HepG2 (cell line): ENCODE measurements around the gene ALG13. TPM values are rescaled to one million over a fixed set of nuclear protein-coding genes. Genes with fewer than 3 reads are reported as not detected.

ENCODE experiments used
- ATAC-seq: fragments of 200-7000 bp; cut with Tn5 transposase; 3 replicates; pipeline ENCODE4 v1.9.1; 2020; ENCODE audit warnings: mild to moderate bottlenecking, moderate library complexity
- BruUV-seq: library from RNA; stranded (reverse); fragments of 400-500 nt; replicated peaks from 2 replicates; lab custom pipeline; 2021; lab: Mats Ljungman, UMichigan
- CTCF ChIA-PET: fragments of 300-600 bp; formaldehyde crosslinking; extraction: SDS; loops from one replicate; lab custom pipeline; 2021; ENCODE audit warnings: low total read pairs, inconsistent platforms, low intra/inter-chr PET ratio; lab: Yijun Ruan, JAX
- POLR2A ChIA-PET: fragments of 350-600 bp; sonication (Branson Sonifier 250); formaldehyde crosslinking; loops from one replicate; lab custom pipeline; 2020; ENCODE audit warnings: antibody characterized with exemption, inconsistent platforms; lab: Yijun Ruan, JAX
- DNase-seq: peaks from one replicate; pipeline ENCODE4 v3.0.0-alpha.2; 2015; ENCODE audit warnings: low spot score
- FAIRE-seq: peaks from 3 replicates; lab custom pipeline; 2011; peaks lifted over from hg19 to GRCh38; lab: Jason Lieb, UNC
- H2AFZ ChIP-seq: one replicate; pipeline ENCODE4 v1.6.1; 2011; ENCODE audit warnings: low read length, inconsistent platforms
- H3K27ac ChIP-seq: fragments of 300-600 bp; 3 replicates; pipeline ENCODE4 v1.8.0; 2011; ENCODE audit warnings: mixed run types, mild to moderate bottlenecking, mixed read lengths, low read length, inconsistent platforms; ENCODE audit not compliant: insufficient read depth; ENCODE audit errors: extremely low read length
- H3K27me3 ChIP-seq, 2 experiments: fragments of 200-600 bp in 1 of 2; 2 replicates in 1 of 2; 3 replicates in 1 of 2; pipeline versions ENCODE4 v1.6.0 to v1.8.0; 2011; ENCODE audit warnings: low read length in 2 of 2, mild to moderate bottlenecking in 2 of 2, moderate library complexity in 2 of 2, inconsistent platforms in 1 of 2; ENCODE audit not compliant: insufficient read depth in 2 of 2, control insufficient read depth in 1 of 2
- H3K36me3 ChIP-seq, 2 experiments: fragments of 200-600 bp in 1 of 2; replicated peaks in 1 of 2; 2 replicates in 1 of 2; 3 replicates in 1 of 2; pipeline versions ENCODE4 v1.5.1 to v1.8.0; 2011; ENCODE audit warnings: low read length in 2 of 2, inconsistent platforms in 1 of 2; ENCODE audit not compliant: insufficient read depth in 2 of 2, control insufficient read depth in 1 of 2
- H3K4me1 ChIP-seq: 2 replicates; pipeline ENCODE4 v1.5.1; 2012; ENCODE audit warnings: low read length, inconsistent platforms; ENCODE audit not compliant: insufficient read depth
- H3K4me2 ChIP-seq: 2 replicates; pipeline ENCODE4 v1.6.0; 2011; ENCODE audit warnings: low read depth, low read length, inconsistent platforms
- H3K4me3 ChIP-seq, 3 experiments: fragments of 200-600 bp in 1 of 3; sonication (generic), shearing (Covaris generic) in 1 of 3; replicated peaks in 1 of 3; 2 replicates each; pipeline ENCODE4 v1.5.1; 2011 to 2016; ENCODE audit warnings: low read length in 3 of 3, inconsistent platforms in 2 of 3, low read depth in 2 of 3, mild to moderate bottlenecking in 2 of 3, control low read depth in 1 of 3, mixed read lengths in 1 of 3; ENCODE audit not compliant: insufficient read depth in 1 of 3
- H3K79me2 ChIP-seq: one replicate; pipeline ENCODE4 v1.6.1; 2011; ENCODE audit warnings: low read length, inconsistent platforms; ENCODE audit not compliant: insufficient read depth
- H3K9ac ChIP-seq: 2 replicates; pipeline ENCODE4 v1.6.0; 2011; ENCODE audit warnings: mild to moderate bottlenecking, low read depth, low read length, inconsistent platforms; ENCODE audit not compliant: insufficient read depth
- H3K9me3 ChIP-seq: 2 replicates; pipeline ENCODE4 v1.5.1; 2012; ENCODE audit warnings: mild to moderate bottlenecking, low read length
- H4K20me1 ChIP-seq: 2 replicates; pipeline ENCODE4 v1.6.0; 2011; ENCODE audit warnings: inconsistent platforms, mild to moderate bottlenecking, low read length, moderate library complexity; ENCODE audit not compliant: insufficient read depth
- ELF1 ChIP-seq: sonication (generic); formaldehyde crosslinking; IDR thresholded peaks from 2 replicates; pipeline ENCODE4 v1.4.0; 2020; ENCODE audit warnings: missing genetic modification reagents
- HMG20A ChIP-seq: IDR thresholded peaks from 2 replicates; pipeline ENCODE4 v1.6.1; 2016; ENCODE audit warnings: borderline replicate concordance
- HNF4A ChIP-seq: sonication (generic); formaldehyde crosslinking; IDR thresholded peaks from 2 replicates; pipeline ENCODE4 v1.4.0; 2020; ENCODE audit warnings: missing genetic modification reagents
- NFKBIZ ChIP-seq: IDR thresholded peaks from 2 replicates; pipeline ENCODE4 v1.6.1; 2018; ENCODE audit warnings: missing genetic modification reagents, missing compliant biosample characterization
- ZNF512B ChIP-seq: sonication (generic); formaldehyde crosslinking; IDR thresholded peaks from 2 replicates; pipeline ENCODE4 v1.5.1; 2020; ENCODE audit warnings: missing genetic modification reagents, mild to moderate bottlenecking, borderline replicate concordance
- ZNF552 ChIP-seq: sonication (generic); formaldehyde crosslinking; IDR thresholded peaks from 2 replicates; pipeline ENCODE4 v1.9.0; 2022; ENCODE audit warnings: missing genetic modification reagents, mild to moderate bottlenecking, borderline replicate concordance
- ZNF776 ChIP-seq: sonication (generic); formaldehyde crosslinking; IDR thresholded peaks from 2 replicates; pipeline ENCODE4 v1.4.0; 2020; ENCODE audit warnings: mild to moderate bottlenecking, missing genetic modification reagents
- WGBS: methylation state at CpG from one replicate; pipeline ENCODE4 v1.1.6; 2017; ENCODE audit warnings: low lambda C conversion rate; 5-methylcytosine and 5-hydroxymethylcytosine counted together
- in situ Hi-C: cut with HindIII; loops from 2 replicates; pipeline ENCODE4 v1.10.0; 2017; ENCODE audit warnings: low pct_unique_long_range_greater_than_20kb; ENCODE audit not compliant: extremely low pct_ligation_motif_present
- intact Hi-C: fragments of 100-400 bp; cut with micrococcal nuclease; formaldehyde crosslinking; loops from one replicate; pipeline ENCODE4 v1.10.0; 2022; ENCODE audit not compliant: unreplicated experiment
- polyA plus RNA-seq, 8 experiments: library from polyadenylated mRNA; depleted of rRNA in 3 of 8; stranded (reverse) in 7 of 8; unstranded in 1 of 8; fragments of >200 nt; fragmentation: Illumina TruSeq in 4 of 8; extraction: Trizol in 4 of 8; gene quantifications; 2 replicates each; pipeline versions ENCODE4 v1.2.1 to v1.2.3, GENCODE V29; 2011 to 2016; ENCODE audit warnings: low read depth in 4 of 8, missing spikeins in 1 of 8, mixed read lengths in 1 of 8; ENCODE audit not compliant: insufficient read depth in 1 of 8
- total RNA-seq, 5 experiments: library from RNA; depleted of rRNA; stranded (reverse); fragments of >200 nt; fragmentation: Illumina TruSeq; extraction: Trizol; gene quantifications; 2 replicates each; pipeline ENCODE4 v1.2.3, GENCODE V29; 2016; ENCODE audit warnings: low read depth in 1 of 5

Gene ALG13
- total and polyA plus RNA-seq, 2 of the 13 experiments (the other 11 are each of a cell fraction or from before 2014, with no cell fraction given): 31.2 to 65.5 TPM

DNA sequence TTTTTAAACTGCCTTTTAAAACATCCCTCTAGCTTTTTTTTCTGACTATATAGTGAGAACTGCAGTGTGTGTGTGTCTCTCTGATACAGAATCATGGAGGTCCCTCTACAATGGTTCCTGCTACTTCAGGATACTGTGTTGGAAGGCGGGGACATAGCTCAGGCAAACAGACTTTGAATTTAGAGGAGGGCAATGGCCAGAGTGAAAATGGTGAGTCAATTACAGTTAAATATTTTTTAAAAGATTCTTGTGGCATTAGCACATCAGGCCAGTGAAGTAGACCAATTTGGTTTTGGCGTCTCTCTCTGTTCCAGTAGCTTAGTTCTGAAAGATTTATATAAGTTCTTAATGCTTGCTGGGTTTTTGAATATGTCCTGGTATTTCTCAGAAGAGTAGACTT lies 47.1 kb downstream of the ALG13 start:
- CTCF ChIA-PET: no interaction called here
- BruUV-seq: no TSS peak

More for the DNA sequence above, 47.1 kb downstream of the ALG13 start:
- no peak for FAIRE-seq
- TF ChIP-seq HNF4A (CRISPR knock-in tag) (no peak), NFKBIZ (CRISPR knock-in tag) (no peak), ZNF552 (CRISPR knock-in tag) (no peak), ZNF512B (CRISPR knock-in tag) (no peak), ELF1 (CRISPR knock-in tag) (no peak), HMG20A (no peak), ZNF776 (no peak)
- H3K27ac ChIP-seq: no peak overlapping the region
- H3K9ac ChIP-seq: no peak overlapping the region
- H4K20me1 ChIP-seq: no peaks in the 10 kb centered on the region
- no peak overlapping the region for H3K4me3 ChIP-seq
- no peak for ATAC-seq
- 96% methylated on average over 2 of the region's 2 CpGs for WGBS
- in situ Hi-C loops: no loop called here
- H3K4me2 ChIP-seq: no peak overlapping the region
- no peak overlapping the region for H2AFZ ChIP-seq
- DNase-seq: no peak
- POLR2A ChIA-PET: no interaction called here
- no peaks in the 10 kb centered on the region for H3K9me3 ChIP-seq
- H3K27me3 ChIP-seq: no peaks in the 10 kb centered on the region
- H3K79me2 ChIP-seq: no peaks in the 10 kb centered on the region
- intact Hi-C loops: no loop called here
- no peaks in the 10 kb centered on the region for H3K36me3 ChIP-seq
- H3K4me1 ChIP-seq: no peaks in the 10 kb centered on the region
